ENCODE measurements around the gene SSBP3. TPM values are rescaled to one million over a fixed set of nuclear protein-coding genes. Genes with fewer than 3 reads are reported as not detected.

The SSBP3 gene
- total RNA-seq, 1 experiment from 2014 or later: 115 TPM

- TF ChIP-seq CDX4 (CRISPR knock-in tag; IDR thresholded peaks at IDR 0.05; ENCODE audit: borderline replicate concordance) (no peak), MYBL2 (CRISPR knock-in tag; IDR thresholded peaks at IDR 0.05) (no peak), KAT7 (CRISPR knock-in tag; IDR thresholded peaks at IDR 0.05; ENCODE audit: borderline replicate concordance) (no peak), PREB (CRISPR knock-in tag; IDR thresholded peaks at IDR 0.05; ENCODE audit: borderline replicate concordance) (no peak), CREB1 (CRISPR knock-in tag; IDR thresholded peaks at IDR 0.05) (no peak)
Observed at GRCh38 chr1:54262244-54262643, 143.9 kb downstream of the SSBP3 start (continued).

- TF ChIP-seq SOX15 (CRISPR knock-in tag; IDR thresholded peaks at IDR 0.05): no peak
- no peak for TF ChIP-seq ZNF138 (CRISPR knock-in tag; conservative IDR thresholded peaks at IDR 0.05)
- no peak for TF ChIP-seq FOXP4 (CRISPR knock-in tag; IDR thresholded peaks at IDR 0.05)
- Mint-ChIP-seq H3K9me3 (no peaks in the 10 kb centered on the region), H3K36me3 (no peaks in the 10 kb centered on the region), H3K4me1 (peaks cover 54% of the 10 kb centered on the region), H3K4me3 (no peak overlapping the region), H3K27me3 (ENCODE audit: low read depth) (no peaks in the 10 kb centered on the region), H3K27ac (no peak overlapping the region; the same call in 1 of the 2 replicates)
- no peak for DNase-seq (ENCODE audit: low spot score)
- CTCF ChIA-PET: interaction anchor here (0.6 to 1.4 kb wide), 6 partner anchors 8 to 278 kb away, joined by 3 to 7 read pairs (median 4); no protein-coding TSS in a partner anchor
- POLR2A ChIA-PET: no interaction called here
- ATAC-seq: no peak
Observed at GRCh38 chr1:54260810-54261209, 145.4 kb downstream of the SSBP3 start.

- no peaks in the 10 kb centered on the region for H3K27me3 Mint-ChIP-seq (ENCODE audit: low read depth)
- no peaks in the 10 kb centered on the region for H3K9me3 Mint-ChIP-seq
- no peak for TF ChIP-seq ZNF416 (CRISPR knock-in tag; IDR thresholded peaks at IDR 0.05)
- no peak for TF ChIP-seq IRF2 (CRISPR knock-in tag; IDR thresholded peaks at IDR 0.05; ENCODE audit: borderline replicate concordance, low read depth)
- TF ChIP-seq GTF2I (CRISPR knock-in tag; conservative IDR thresholded peaks at IDR 0.05): no peak
- ChIA-PET CTCF (interaction anchor here (0.8 kb wide), 1 partner anchor 13 kb away, joined by 3 read pairs; no protein-coding TSS in a partner anchor), POLR2A (no interaction called here)
- no peaks in the 10 kb centered on the region for H3K36me3 Mint-ChIP-seq
- DNase-seq (ENCODE audit: low spot score) (no peak), ATAC-seq (no peak)
- no peak overlapping the region for H3K4me3 Mint-ChIP-seq
- H3K4me1 Mint-ChIP-seq: peaks cover 54% of the 10 kb centered on the region
- H3K27ac Mint-ChIP-seq: peak overlapping the region; percentile 49; the same call in 1 of the 2 replicates
Observed at GRCh38 chr1:54259546-54260140, 146.6 kb downstream of the SSBP3 start.

GRCh38 chr1:54257876-54258275, 148.3 kb downstream of the SSBP3 start:
- Mint-ChIP-seq H3K27ac (peak overlapping the region; percentile 80), H3K36me3 (no peaks in the 10 kb centered on the region), H3K4me3 (no peak overlapping the region), H3K9me3 (no peaks in the 10 kb centered on the region), H3K4me1 (peaks cover 41% of the 10 kb centered on the region), H3K27me3 (ENCODE audit: low read depth) (no peaks in the 10 kb centered on the region)
- ChIA-PET POLR2A (interaction anchor here (0.6 to 0.7 kb wide), 3 partner anchors 14 to 134 kb away, joined by 3 to 5 read pairs (median 4); no protein-coding TSS in a partner anchor), CTCF (interaction anchor here (0.6 to 1.2 kb wide), 2 partner anchors 11 to 57 kb away, joined by 4 read pairs; no protein-coding TSS in a partner anchor)
- ATAC-seq: no peak
- no peak for DNase-seq (ENCODE audit: low spot score)
- TF ChIP-seq NR2C2 (CRISPR knock-in tag; IDR thresholded peaks at IDR 0.05) (no peak), ZNF121 (CRISPR knock-in tag; IDR thresholded peaks at IDR 0.05) (no peak), CREM (CRISPR knock-in tag; IDR thresholded peaks at IDR 0.05) (no peak), MAX (CRISPR knock-in tag; IDR thresholded peaks at IDR 0.05) (no peak), ZNF512 (CRISPR knock-in tag; IDR thresholded peaks at IDR 0.05; ENCODE audit: borderline replicate concordance) (no peak), ZNF232 (CRISPR knock-in tag; IDR thresholded peaks at IDR 0.05) (no peak), ZNF425 (CRISPR knock-in tag; conservative IDR thresholded peaks at IDR 0.05) (no peak), AR (CRISPR knock-in tag; IDR thresholded peaks at IDR 0.05) (no peak), OVOL2 (CRISPR knock-in tag; IDR thresholded peaks at IDR 0.05; ENCODE audit: borderline replicate concordance) (no peak)

Measured in WTC11 (cell line).